Cardiac muscle cell (in vitro differentiated cells and primary cell): Measurements from ENCODE around the gene PDZRN4. TPM values are rescaled to one million over a fixed set of nuclear protein-coding genes. Genes with fewer than 3 reads are reported as not detected.

Source experiments
- DNase-seq, 2 donors: peaks; one replicate each; pipeline versions ENCODE4 v3.0.0 to v3.0.0-alpha.2; 2010 to 2017; ENCODE audit warnings: low read depth in 1 of 2, low spot score in 1 of 2
- H3K27ac ChIP-seq: fragments of 200-600 bp; sonication (generic); 2 replicates; pipeline ENCODE4 v1.5.1; 2016
- H3K27me3 ChIP-seq: fragments of 200-600 bp; sonication (generic); 2 replicates; pipeline ENCODE4 v1.6.0; 2016; ENCODE audit warnings: control low read depth
- H3K36me3 ChIP-seq: fragments of 200-600 bp; sonication (generic); 2 replicates; pipeline ENCODE4 v1.5.1; 2016; ENCODE audit warnings: control low read depth
- H3K4me1 ChIP-seq: fragments of 200-600 bp; sonication (generic); 2 replicates; pipeline ENCODE4 v1.8.1; 2017; ENCODE audit warnings: low read depth, mild to moderate bottlenecking, mixed run types
- H3K4me3 ChIP-seq: fragments of 200-600 bp; sonication (generic); 2 replicates; pipeline ENCODE4 v1.5.1; 2016; ENCODE audit warnings: mild to moderate bottlenecking
- H3K9me3 ChIP-seq: fragments of 200-600 bp; sonication (generic); 2 replicates; pipeline ENCODE4 v1.5.1; 2017; ENCODE audit warnings: low read depth, mild to moderate bottlenecking, control low read depth
- CTCF ChIP-seq: IDR thresholded peaks from 2 replicates; pipeline ENCODE4 v1.5.1; 2012; ENCODE audit warnings: low read depth, mild to moderate bottlenecking, low read length
- polyA plus RNA-seq: library from polyadenylated mRNA; unstranded; fragments of >200 nt; fragmentation: Nextera tagmentation; extraction: Ambion mirVana; gene quantifications from 2 replicates; pipeline ENCODE4 v1.2.1, GENCODE V29; 2016
- total RNA-seq: library from RNA; depleted of rRNA; stranded (reverse); fragments of >200 nt; gene quantifications from 2 replicates; pipeline ENCODE4 v1.2.3, GENCODE V29; 2016

Gene PDZRN4
- total and polyA plus RNA-seq, 2 experiments from 2014 or later: 2.9 to 5.0 TPM

DNA sequence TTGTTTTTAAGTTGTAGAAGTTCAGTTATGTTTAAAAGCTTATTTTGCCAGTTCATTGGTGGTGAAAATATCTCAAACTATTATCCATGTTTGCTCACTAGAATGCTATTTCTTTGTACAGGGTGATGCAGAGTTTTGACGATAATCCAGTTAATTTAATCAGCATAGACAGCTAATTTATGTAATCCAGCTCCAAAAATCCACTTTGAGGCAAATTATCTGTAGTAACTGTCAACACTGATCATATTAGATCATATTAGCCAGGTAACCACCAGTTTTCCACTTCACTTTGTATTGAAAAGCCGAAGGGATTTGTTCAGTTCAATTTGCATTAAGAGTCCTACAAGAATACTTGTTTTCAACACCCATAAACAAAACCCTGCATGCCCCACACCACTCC, 378.6 kb downstream of the PDZRN4 start:
- Histone ChIP-seq H3K27ac (no peak overlapping the region), H3K4me1 (no peaks in the 10 kb centered on the region), H3K4me3 (no peak overlapping the region), H3K9me3 (no peaks in the 10 kb centered on the region), H3K27me3 (no peaks in the 10 kb centered on the region), H3K36me3 (no peaks in the 10 kb centered on the region)
- DNase-seq: no peak
- TF ChIP-seq CTCF: no peak

DNA sequence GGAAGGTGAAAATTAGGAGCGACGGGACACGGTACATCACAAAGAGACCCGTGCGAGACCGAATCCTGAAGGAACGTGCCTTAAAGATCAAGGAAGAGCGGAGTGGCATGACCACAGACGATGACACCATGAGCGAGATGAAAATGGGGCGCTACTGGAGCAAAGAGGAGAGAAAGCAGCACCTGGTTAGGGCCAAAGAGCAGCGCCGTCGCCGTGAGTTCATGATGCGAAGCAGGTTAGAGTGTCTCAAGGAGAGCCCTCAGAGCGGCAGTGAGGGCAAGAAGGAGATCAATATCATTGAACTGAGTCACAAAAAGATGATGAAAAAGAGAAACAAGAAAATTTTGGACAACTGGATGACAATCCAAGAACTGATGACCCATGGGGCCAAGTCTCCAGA, 385.3 kb downstream of the PDZRN4 start:
- TF ChIP-seq CTCF: no peak
- H3K27me3 ChIP-seq: no peaks in the 10 kb centered on the region

GRCh38 chr12:41576925-41577324, 388.8 kb downstream of the PDZRN4 start:
- H3K27ac ChIP-seq: no peak overlapping the region
- H3K27me3 ChIP-seq: no peaks in the 10 kb centered on the region
- no peaks in the 10 kb centered on the region for H3K36me3 ChIP-seq
- H3K4me1 ChIP-seq: peaks cover 19% of the 10 kb centered on the region
- H3K9me3 ChIP-seq: no peaks in the 10 kb centered on the region
- TF ChIP-seq CTCF: no peak
- no peak for DNase-seq
- H3K4me3 ChIP-seq: no peak overlapping the region

More for the DNA sequence above, 385.3 kb downstream of the PDZRN4 start:
- no peak for DNase-seq
- Histone ChIP-seq H3K4me1 (peaks cover 14% of the 10 kb centered on the region), H3K9me3 (no peaks in the 10 kb centered on the region), H3K36me3 (no peaks in the 10 kb centered on the region), H3K4me3 (no peak overlapping the region), H3K27ac (no peak overlapping the region)

GRCh38 chr12:41577995-41578394, 389.9 kb downstream of the PDZRN4 start:
- H3K36me3 ChIP-seq: no peaks in the 10 kb centered on the region
- no peak overlapping the region for H3K27ac ChIP-seq

GRCh38 chr12:41585784-41586183, 397.7 kb downstream of the PDZRN4 start:
- no peaks in the 10 kb centered on the region for H3K27me3 ChIP-seq
- H3K27ac ChIP-seq: no peak overlapping the region
- peaks cover 25% of the 10 kb centered on the region for H3K4me1 ChIP-seq
- no peak for DNase-seq
- no peaks in the 10 kb centered on the region for H3K36me3 ChIP-seq
- no peak for TF ChIP-seq CTCF
- no peaks in the 10 kb centered on the region for H3K9me3 ChIP-seq
- H3K4me3 ChIP-seq: no peak overlapping the region

More at GRCh38 chr12:41577995-41578394, 389.9 kb downstream of the PDZRN4 start:
- no peak for DNase-seq
- H3K27me3 ChIP-seq: no peaks in the 10 kb centered on the region
- H3K9me3 ChIP-seq: no peaks in the 10 kb centered on the region
- peaks cover 25% of the 10 kb centered on the region for H3K4me1 ChIP-seq
- no peak for TF ChIP-seq CTCF
- H3K4me3 ChIP-seq: no peak overlapping the region

- Histone ChIP-seq H3K36me3 (no peaks in the 10 kb centered on the region), H3K9me3 (no peaks in the 10 kb centered on the region), H3K27ac (no peak overlapping the region), H3K4me1 (peaks cover 23% of the 10 kb centered on the region), H3K4me3 (no peak overlapping the region), H3K27me3 (no peaks in the 10 kb centered on the region)
- TF ChIP-seq CTCF: no peak
- DNase-seq: no peak
Measured at GRCh38 chr12:41587574-41587973, 399.5 kb downstream of the PDZRN4 start.
